GM21786 (cell line): Measurements from ENCODE around the gene C2orf76.
"Not testable (repeated sequence)": the region's sequence is repeated elsewhere in the genome, so short reads cannot be mapped to it uniquely, and the experiment has no call there.

Experiments used
- ATAC-seq: cut with Tn5 transposase; IDR thresholded peaks from one replicate; pipeline ENCODE4 v1.9.1; 2021; ENCODE audit not compliant: unreplicated experiment

C2orf76 gene

GRCh38 chr2:119377993-119378345 lies 11.3 kb upstream of the C2orf76 start:
- ATAC-seq: no peak

GRCh38 chr2:119377294-119377992 lies 10.8 kb upstream of the C2orf76 start:
- ATAC-seq: no peak

GRCh38 chr2:119376810-119377209 lies 10.2 kb upstream of the C2orf76 start:
- no peak for ATAC-seq

GRCh38 chr2:119376406-119376805 lies 9.8 kb upstream of the C2orf76 start:
- ATAC-seq: not testable (repeated sequence)

- not testable (repeated sequence) for ATAC-seq
Measured at GRCh38 chr2:119373907-119374745, 7.5 kb upstream of the C2orf76 start.

- ATAC-seq: no peak
Measured at GRCh38 chr2:119372778-119373568, 6.3 kb upstream of the C2orf76 start.

GRCh38 chr2:119371111-119371510 lies 4.5 kb upstream of the C2orf76 start:
- ATAC-seq: no peak

GRCh38 chr2:119369845-119370244 lies 3.2 kb upstream of the C2orf76 start:
- ATAC-seq: no peak

GRCh38 chr2:119367472-119368099 lies 952 bp upstream of the C2orf76 start:
- ATAC-seq: peak; percentile 33

GRCh38 chr2:119366161-119366648 lies 429 bp downstream of the C2orf76 start:
- no peak for ATAC-seq

- ATAC-seq: no peak
Measured at GRCh38 chr2:119365436-119365835, 1.2 kb downstream of the C2orf76 start.

GRCh38 chr2:119364798-119365197 lies 1.8 kb downstream of the C2orf76 start:
- ATAC-seq: no peak

- no peak for ATAC-seq
Measured at GRCh38 chr2:119360423-119360966, 6.1 kb downstream of the C2orf76 start.

GRCh38 chr2:119359774-119360173 lies 6.9 kb downstream of the C2orf76 start:
- ATAC-seq: no peak

- ATAC-seq: no peak
Measured at GRCh38 chr2:119354860-119355259, 11.8 kb downstream of the C2orf76 start.

GRCh38 chr2:119352357-119352756 lies 14.3 kb downstream of the C2orf76 start:
- ATAC-seq: peak; percentile 96

- ATAC-seq: no peak
Measured at GRCh38 chr2:119350311-119350998, 16.2 kb downstream of the C2orf76 start.

GRCh38 chr2:119349289-119349688 lies 17.3 kb downstream of the C2orf76 start:
- no peak for ATAC-seq

- no peak for ATAC-seq
Measured at GRCh38 chr2:119341684-119342083, 24.9 kb downstream of the C2orf76 start.

- no peak for ATAC-seq
Measured at GRCh38 chr2:119339562-119339923, 27.1 kb downstream of the C2orf76 start.
